Measurements from ENCODE around the gene PPP3CA.

DNA sequence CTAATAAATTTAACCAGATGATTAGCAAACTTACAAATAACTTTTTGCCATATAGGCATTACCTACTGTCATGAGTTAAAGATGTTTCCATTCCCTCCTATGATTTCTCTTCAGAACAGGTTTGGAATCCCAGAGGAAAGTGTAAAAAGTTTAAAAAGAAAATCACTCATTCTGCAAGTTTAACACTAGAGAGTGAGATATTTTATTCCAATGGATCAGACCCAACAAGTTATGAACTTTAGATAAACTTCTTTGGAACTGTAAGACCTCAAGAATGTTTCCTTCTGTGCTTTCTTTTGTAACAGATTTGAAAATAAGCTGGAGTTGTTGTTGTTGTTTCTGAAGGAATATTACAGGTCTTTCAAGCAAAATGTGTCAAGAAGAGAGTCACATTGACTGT, 51.6 kb downstream of the PPP3CA start:
- no peak for TF ChIP-seq POLR2A (IDR thresholded peaks at IDR 0.05; ENCODE audit: low read depth, low read length)
- TF ChIP-seq POLR2AphosphoS5 (IDR thresholded peaks at IDR 0.05; ENCODE audit: low read depth, low read length), result no peak
- no peak for TF ChIP-seq POU2F2 (IDR thresholded peaks at IDR 0.05; ENCODE audit: low read depth, low read length)
